K562 (cell line): ENCODE measurements around the gene PAQR4. TPM values are rescaled to one million over a fixed set of nuclear protein-coding genes. Genes with fewer than 3 reads are reported as not detected.

Experiments used
- ATAC-seq: fragments of 200-7000 bp; cut with Tn5 transposase; 3 replicates; pipeline ENCODE4 v1.9.1; 2020; ENCODE audit warnings: moderate library complexity
- BruUV-seq: library from RNA; stranded (reverse); fragments of 400-500 nt; replicated peaks from 2 replicates; lab custom pipeline; 2021; lab: Mats Ljungman, UMichigan
- CTCF ChIA-PET: fragments of 300-600 bp; formaldehyde crosslinking; extraction: SDS; loops from one replicate; lab custom pipeline; 2021; ENCODE audit warnings: low intra/inter-chr PET ratio; lab: Yijun Ruan, JAX
- POLR2A ChIA-PET: fragments of 300-600, 350-650 bp; sonication (Branson Sonifier 250); formaldehyde crosslinking; extraction: SDS; loops from one replicate; lab custom pipeline; 2021; ENCODE audit warnings: antibody characterized with exemption, inconsistent platforms; lab: Yijun Ruan, JAX
- DNase-seq, 4 experiments: peaks; one replicate each; pipeline versions ENCODE4 v3.0.0 to v3.0.0-alpha.2; 2011 to 2018; ENCODE audit warnings: low spot score in 3 of 4, mixed read lengths in 3 of 4; ENCODE audit errors: extremely low read depth in 1 of 4
- FAIRE-seq: peaks from 2 replicates; lab custom pipeline; 2011; peaks lifted over from hg19 to GRCh38; lab: Jason Lieb, UNC
- H2AFZ ChIP-seq: 2 replicates; pipeline ENCODE4 v1.6.0; 2011; ENCODE audit warnings: low read depth, low read length, control low read depth, inconsistent platforms
- H3K27ac ChIP-seq: fragments of 200-600 bp; 3 replicates; pipeline ENCODE4 v1.8.0; 2011; ENCODE audit warnings: low read depth, mild to moderate bottlenecking, control low read depth, inconsistent platforms, low read length, moderate library complexity, mixed read lengths; ENCODE audit errors: extremely low read depth
- H3K27me3 ChIP-seq, 2 experiments: fragments of 300-600 bp in 1 of 2; 2 replicates in 1 of 2; 3 replicates in 1 of 2; pipeline versions ENCODE4 v1.6.0 to v1.8.0; 2011; ENCODE audit warnings: inconsistent platforms in 2 of 2, low read length in 2 of 2, mild to moderate bottlenecking in 1 of 2, mixed read lengths in 1 of 2, moderate library complexity in 1 of 2; ENCODE audit not compliant: control insufficient read depth in 2 of 2, insufficient read depth in 2 of 2
- H3K36me3 ChIP-seq: fragments of 300-600 bp; 3 replicates; pipeline ENCODE4 v1.8.0; 2011; ENCODE audit warnings: mild to moderate bottlenecking, low read length, inconsistent platforms; ENCODE audit not compliant: control insufficient read depth, insufficient read depth
- H3K4me1 ChIP-seq, 2 experiments: fragments of 200-600 bp in 1 of 2; replicated peaks in 1 of 2; 2 replicates in 1 of 2; 3 replicates in 1 of 2; pipeline versions ENCODE4 v1.5.1 to v1.8.0; 2011; ENCODE audit warnings: inconsistent platforms in 2 of 2, low read length in 2 of 2, mild to moderate bottlenecking in 1 of 2, mixed read lengths in 1 of 2, moderate library complexity in 1 of 2; ENCODE audit not compliant: control insufficient read depth in 2 of 2, insufficient read depth in 2 of 2
- H3K4me2 ChIP-seq: 2 replicates; pipeline ENCODE4 v1.6.1; 2011; ENCODE audit warnings: low read length, control low read depth, inconsistent platforms, mixed read lengths; ENCODE audit not compliant: insufficient read depth
- H3K4me3 ChIP-seq: fragments of 200-600 bp; sonication (generic), shearing (Covaris generic); 2 replicates; pipeline ENCODE4 v1.5.1; 2016; ENCODE audit warnings: control low read depth, inconsistent platforms
- H3K79me2 ChIP-seq: fragments of 200-600 bp; 3 replicates; pipeline ENCODE4 v1.8.0; 2011; ENCODE audit warnings: low read length, inconsistent platforms; ENCODE audit not compliant: control insufficient read depth, insufficient read depth
- H3K9ac ChIP-seq, 2 experiments: 2 replicates each; pipeline versions ENCODE4 v1.6.0 to v1.6.1; 2011; ENCODE audit warnings: low read depth in 2 of 2, low read length in 2 of 2, control low read depth in 1 of 2, inconsistent platforms in 1 of 2, mild to moderate bottlenecking in 1 of 2, mixed read lengths in 1 of 2; ENCODE audit not compliant: insufficient read depth in 1 of 2
- H3K9me1 ChIP-seq: one replicate; pipeline ENCODE4 v1.6.0; 2011; ENCODE audit warnings: inconsistent platforms, mild to moderate bottlenecking, low read length, moderate library complexity; ENCODE audit not compliant: control insufficient read depth, insufficient read depth
- H3K9me3 ChIP-seq: replicated peaks from 2 replicates; pipeline ENCODE4 v1.5.1; 2011; ENCODE audit warnings: low read depth, low read length, inconsistent platforms; ENCODE audit not compliant: control insufficient read depth, insufficient read depth
- H4K20me1 ChIP-seq: replicated peaks from 2 replicates; pipeline ENCODE4 v1.6.1; 2011; ENCODE audit warnings: low read length, inconsistent platforms, mixed read lengths; ENCODE audit not compliant: control insufficient read depth, insufficient read depth
- AFF4 ChIP-seq: sonication (generic); formaldehyde crosslinking; IDR thresholded peaks from 2 replicates; pipeline ENCODE4 v1.8.0; 2023; ENCODE audit warnings: mild to moderate bottlenecking, missing genetic modification reagents
- HEY1 ChIP-seq: fragments of 250-450 bp; sonication (Bioruptor Pico); IDR thresholded peaks from 2 replicates; pipeline ENCODE4 v1.5.0; 2020; ENCODE audit warnings: mild to moderate bottlenecking, moderate library complexity, borderline replicate concordance
- MTF1 ChIP-seq: fragments of 250-450 bp; sonication (Bioruptor Pico); IDR thresholded peaks from 2 replicates; pipeline ENCODE4 v1.9.0; 2021; ENCODE audit warnings: moderate library complexity, mild to moderate bottlenecking, inconsistent platforms, borderline replicate concordance
- MYC ChIP-seq, 2 experiments: fragments of 250-450 bp in 1 of 2; sonication (Bioruptor Pico) in 1 of 2; IDR thresholded peaks; 2 replicates each; pipeline versions ENCODE4 v1.5.1 to v1.6.1; 2012 to 2021; ENCODE audit warnings: low read depth in 2 of 2, borderline replicate concordance in 1 of 2, improper control_type of control experiment in 1 of 2, low read length in 1 of 2, mild to moderate bottlenecking in 1 of 2, moderate library complexity in 1 of 2
- NCOA2 ChIP-seq, 2 experiments: fragments of 450-650 bp; IDR thresholded peaks; 2 replicates each; pipeline ENCODE4 v1.6.1; 2018; ENCODE audit warnings: mild to moderate bottlenecking in 2 of 2, moderate library complexity in 1 of 2; ENCODE audit not compliant: partially characterized antibody in 2 of 2
- WGBS: fragments of 100-300 bp; shearing (Covaris generic); methylation state at CpG from one replicate; pipeline ENCODE4 v1.1.6; 2016; ENCODE audit warnings: low coverage, mixed read lengths; ENCODE audit not compliant: insufficient coverage; ENCODE audit errors: missing lambda C conversion rate; 5-methylcytosine and 5-hydroxymethylcytosine counted together
- in situ Hi-C: fragments of 300-500 bp; cut with MboI; formaldehyde crosslinking; loops from 4 replicates; pipeline ENCODE4 v1.15.0; 2018; ENCODE audit warnings: inconsistent platforms, mixed read lengths
- intact Hi-C: fragments of 100-400 bp; cut with micrococcal nuclease; formaldehyde crosslinking; loops from 2 replicates; pipeline ENCODE4 v1.14.2; 2022
- polyA plus RNA-seq, 8 experiments: library from polyadenylated mRNA; depleted of rRNA in 4 of 8; stranded (reverse) in 5 of 8; unstranded in 3 of 8; fragments of >200 nt; fragmentation: Nextera tagmentation in 2 of 8; fragmentation: Illumina TruSeq in 1 of 8; extraction: Ambion mirVana in 2 of 8; extraction: Trizol in 1 of 8; gene quantifications; 2 replicates each; pipeline versions ENCODE4 v1.2.1 to v1.2.3, GENCODE V29; 2011 to 2014; ENCODE audit warnings: inconsistent platforms in 1 of 8, missing spikeins in 1 of 8
- total RNA-seq, 7 experiments: library from RNA; depleted of rRNA in 6 of 7; stranded (reverse); fragments of >200 nt in 6 of 7; fragmentation: Illumina TruSeq in 2 of 7; extraction: Trizol in 2 of 7; gene quantifications; 2 replicates each; pipeline versions ENCODE4 v1.2.1 to v1.2.3, GENCODE V29; 2011 to 2021; ENCODE audit warnings: low replicate concordance in 1 of 7
- TF ChIP-seq, protein P1 (sequence below): fragments of 250-450 bp; sonication (Bioruptor Pico); IDR thresholded peaks from 2 replicates; pipeline ENCODE4 v1.4.0; 2020; ENCODE audit warnings: mild to moderate bottlenecking, moderate library complexity

PAQR4 gene
- total and polyA plus RNA-seq, 9 of the 15 experiments (the other 6 are each of a cell fraction or from before 2014, with no cell fraction given) = 0.62 to 40.4 (median 19.5) TPM

DNA sequence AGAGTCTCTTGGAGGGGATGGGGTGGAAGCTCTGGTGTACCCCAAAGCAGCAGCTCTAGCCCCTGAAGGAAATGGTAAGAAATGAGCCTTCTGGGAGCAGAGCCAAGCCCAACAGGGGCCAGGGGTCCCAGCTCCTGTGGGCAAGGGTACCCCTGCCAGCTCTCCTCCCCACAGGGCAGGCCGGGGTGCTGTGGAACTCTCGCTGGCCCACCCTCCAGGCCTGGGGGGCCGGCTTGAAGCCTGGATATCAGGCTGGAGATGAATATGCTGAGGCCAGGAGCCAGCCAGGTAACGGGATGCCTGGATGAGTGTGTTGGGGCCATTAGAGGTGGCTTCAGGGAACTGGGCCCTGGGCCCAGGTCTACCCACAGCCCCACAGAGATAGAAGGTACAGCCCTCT is 31.4 kb downstream of the PAQR4 start:
- no peaks in the 10 kb centered on the region for H4K20me1 ChIP-seq
- in situ Hi-C loops = no loop called here
- POLR2A ChIA-PET = interaction anchor here (0.6 to 1.0 kb wide), 6 partner anchors 15 to 802 kb away, joined by 3 read pairs; no protein-coding TSS in a partner anchor
- BruUV-seq = no TSS peak
- H3K9ac ChIP-seq = peak overlapping the region in 1 of 2 experiments; percentile 78; a peak in 2 of 4 replicates
- intact Hi-C loops = no loop called here
- no peaks in the 10 kb centered on the region for H3K9me3 ChIP-seq
- WGBS = 63% methylated on average over 4 of the region's 4 CpGs
- H3K9me1 ChIP-seq = no peaks in the 10 kb centered on the region
- H3K27me3 ChIP-seq = no peaks in the 10 kb centered on the region
- peaks cover 0 to 40% of the 10 kb centered on the region in 2 experiments; a peak in 2 of 5 replicates for H3K4me1 ChIP-seq
- no peak for FAIRE-seq
- CTCF ChIA-PET = no interaction called here
- H3K27ac ChIP-seq = no peak overlapping the region
- no peak overlapping the region for H3K4me3 ChIP-seq
- H3K4me2 ChIP-seq = no peak overlapping the region
- H3K79me2 ChIP-seq = peaks cover 6% of the 10 kb centered on the region; the same call in 2 of the 3 replicates
- DNase-seq = no peak
- no peaks in the 10 kb centered on the region for H3K36me3 ChIP-seq
- TF ChIP-seq MTF1 (CRISPR knock-in tag) (no peak), AFF4 (no peak), MYC (IDR thresholded peaks at IDR 0.05; ENCODE audit: low read depth, low read length) (no peak), MYC (CRISPR knock-in tag; IDR thresholded peaks at IDR 0.05; ENCODE audit: borderline replicate concordance, low read depth) (no peak), NCOA2 (IDR thresholded peaks at IDR 0.05; ENCODE audit: partially characterized antibody in 2 of 2) (no peak), HEY1 (CRISPR knock-in tag) (no peak)
- TF ChIP-seq, protein P1, sequence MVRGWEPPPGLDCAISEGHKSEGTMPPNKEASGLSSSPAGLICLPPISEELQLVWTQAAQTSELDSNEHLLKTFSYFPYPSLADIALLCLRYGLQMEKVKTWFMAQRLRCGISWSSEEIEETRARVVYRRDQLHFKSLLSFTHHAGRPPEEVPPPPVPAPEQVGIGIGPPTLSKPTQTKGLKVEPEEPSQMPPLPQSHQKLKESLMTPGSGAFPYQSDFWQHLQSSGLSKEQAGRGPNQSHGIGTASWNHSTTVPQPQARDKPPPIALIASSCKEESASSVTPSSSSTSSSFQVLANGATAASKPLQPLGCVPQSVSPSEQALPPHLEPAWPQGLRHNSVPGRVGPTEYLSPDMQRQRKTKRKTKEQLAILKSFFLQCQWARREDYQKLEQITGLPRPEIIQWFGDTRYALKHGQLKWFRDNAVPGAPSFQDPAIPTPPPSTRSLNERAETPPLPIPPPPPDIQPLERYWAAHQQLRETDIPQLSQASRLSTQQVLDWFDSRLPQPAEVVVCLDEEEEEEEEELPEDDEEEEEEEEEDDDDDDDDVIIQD (CRISPR knock-in tag) = no peak
- H2AFZ ChIP-seq = no peak overlapping the region
- no peak for ATAC-seq
